ENCODE data around the gene FANCI.

Gene FANCI

DNA sequence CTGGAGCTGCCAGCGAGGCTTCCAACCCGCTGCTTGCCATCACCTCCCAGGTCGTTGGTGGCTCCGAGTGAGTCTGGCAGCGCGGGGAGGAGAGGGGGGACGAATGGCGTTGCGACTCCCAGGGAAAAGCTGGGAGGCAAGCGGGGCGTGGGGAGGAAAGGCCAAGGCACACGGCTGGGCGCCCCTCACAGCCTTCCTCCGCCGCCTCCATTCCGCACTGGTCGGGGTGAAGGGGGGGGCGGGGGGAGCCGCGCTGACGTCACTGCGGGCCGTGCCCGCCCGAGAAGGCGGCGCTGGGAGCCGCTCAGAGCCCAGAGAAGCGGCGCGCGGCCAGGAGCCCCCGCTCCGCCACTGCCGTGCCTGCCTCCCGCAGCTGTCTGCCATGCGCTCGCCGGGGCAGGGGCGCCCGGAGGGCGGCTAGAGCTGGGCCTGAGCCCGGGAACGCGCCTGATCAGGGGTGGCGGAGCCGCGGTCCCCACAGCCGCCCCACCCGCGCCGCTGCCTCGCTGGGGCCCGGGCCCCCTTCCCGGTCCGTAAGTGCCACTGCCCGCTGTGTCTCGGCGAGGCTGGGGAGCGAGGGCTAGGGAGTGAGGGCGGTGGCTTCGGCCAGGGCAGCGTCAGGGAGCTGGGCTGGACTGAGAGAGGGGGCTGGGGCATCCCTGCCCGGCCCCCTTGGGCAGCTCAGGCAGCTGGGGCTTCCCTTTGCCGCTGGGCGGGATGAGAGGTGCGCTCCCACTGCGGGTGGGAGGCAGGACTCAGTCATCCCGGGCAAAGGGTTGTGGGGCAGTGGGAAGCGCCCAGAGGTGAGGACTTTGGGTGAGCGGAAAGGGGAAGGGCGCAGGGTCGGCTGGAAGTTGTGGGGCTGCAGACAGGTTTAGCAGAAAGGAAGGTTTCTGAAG is 118.7 kb downstream of the FANCI start:
- no peak for DNase-seq (ENCODE audit: low spot score)

- DNase-seq (ENCODE audit: low spot score) = no peak
Measured at GRCh38 chr15:89363133-89363532, 119.4 kb downstream of the FANCI start.

- no peak for DNase-seq (ENCODE audit: low spot score)
Measured at GRCh38 chr15:89363770-89364169, 120.0 kb downstream of the FANCI start.

DNA sequence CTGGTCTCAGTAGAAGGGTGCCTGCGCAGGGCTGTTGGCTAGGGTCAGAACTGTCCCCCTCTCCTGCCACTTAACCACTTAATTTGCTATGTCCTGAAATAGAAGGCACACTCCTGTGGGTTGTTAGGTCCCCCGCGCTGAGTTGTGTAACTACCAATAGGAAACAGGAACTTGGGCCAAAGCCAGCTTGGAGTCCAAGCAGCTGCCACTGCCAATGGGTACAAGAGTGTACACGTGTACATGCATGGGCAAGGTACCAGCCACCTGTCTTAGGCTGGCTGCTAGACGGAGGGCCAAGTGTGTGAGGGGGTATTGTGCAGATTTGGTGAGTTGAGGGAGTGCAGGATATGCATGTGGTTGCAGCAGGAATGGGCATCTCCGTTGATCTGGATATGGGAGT is 120.6 kb downstream of the FANCI start:
- DNase-seq (ENCODE audit: low spot score) = no peak

DNA sequence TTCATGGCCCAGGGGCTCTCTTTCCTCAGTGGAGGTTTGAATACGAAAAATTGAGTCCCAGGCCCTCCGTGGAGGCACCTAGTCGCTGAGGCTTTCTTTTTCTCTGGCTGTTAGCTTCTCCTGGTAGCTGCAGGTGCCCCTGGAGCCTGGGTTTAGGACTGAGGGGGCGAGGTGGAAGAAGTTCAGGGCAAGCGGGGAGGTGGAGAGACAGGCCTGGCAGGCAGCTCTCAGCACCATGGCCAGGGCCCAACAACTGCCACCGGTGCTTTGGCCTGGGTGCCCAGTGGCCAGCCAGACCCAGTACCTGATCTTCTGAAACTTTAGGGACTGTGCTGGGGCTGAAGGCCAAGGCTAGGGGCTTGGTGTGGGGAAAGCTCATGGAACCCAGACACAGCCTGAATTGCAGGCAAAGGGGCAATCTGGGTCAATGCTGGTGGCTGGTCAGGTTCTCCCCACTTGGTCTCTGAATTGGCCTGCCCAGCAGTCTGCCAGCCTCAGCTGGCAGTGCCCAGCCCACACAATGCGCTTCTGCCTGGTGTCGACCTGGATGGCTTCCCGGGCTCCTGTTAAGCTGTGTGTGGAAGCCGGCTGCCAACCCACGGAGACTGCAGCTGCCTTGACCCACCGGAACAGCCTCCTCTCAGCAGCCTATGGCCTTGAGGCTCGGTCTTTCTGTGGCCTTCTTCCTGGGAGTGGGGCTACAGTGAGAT is 121.1 kb downstream of the FANCI start:
- DNase-seq (ENCODE audit: low spot score) = no peak

DNA sequence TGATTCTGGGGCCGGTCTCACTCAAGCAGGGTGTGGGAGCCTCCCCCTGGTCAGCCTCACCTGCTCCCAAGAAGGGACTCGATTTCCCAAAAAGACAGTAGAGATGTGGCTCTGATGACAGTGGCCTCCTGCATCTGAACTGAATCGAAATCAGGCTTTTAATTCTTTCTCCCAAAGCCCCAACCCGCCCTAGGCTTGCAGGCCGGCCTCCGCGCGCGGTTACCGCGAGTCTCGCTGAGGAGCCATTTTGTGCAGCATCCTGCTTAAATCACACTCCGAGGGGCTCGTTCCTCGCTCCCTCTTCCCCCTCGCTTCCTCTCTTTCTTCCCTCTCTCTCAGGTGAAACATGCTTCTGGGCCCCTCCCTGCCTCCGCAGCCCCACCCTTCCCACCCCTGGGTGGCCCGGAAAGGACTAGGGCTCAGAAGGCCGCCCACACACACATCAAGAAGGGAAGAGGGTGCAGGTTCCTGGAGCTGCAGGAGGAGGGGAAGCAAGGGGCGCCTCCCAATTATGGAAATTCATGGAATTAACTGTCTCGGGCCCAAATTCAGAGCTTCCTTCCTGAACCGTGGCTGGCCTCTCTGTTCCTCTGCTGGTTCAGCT is 121.8 kb downstream of the FANCI start:
- DNase-seq (ENCODE audit: low spot score) = no peak
